HCT116 (cell line): ENCODE results near the gene AXL. TPM values are rescaled to one million over a fixed set of nuclear protein-coding genes. Genes with fewer than 3 reads are reported as not detected.

Experiments used
- ATAC-seq: fragments of 200-7000 bp; cut with Tn5 transposase; 2 replicates; pipeline ENCODE4 v1.9.1; 2020; ENCODE audit warnings: mild to moderate bottlenecking, moderate library complexity
- BruUV-seq: library from RNA; stranded (reverse); fragments of 400-500 nt; replicated peaks from 2 replicates; lab custom pipeline; 2021; lab: Mats Ljungman, UMichigan
- CTCF ChIA-PET: fragments of 300-600 bp; sonication (Branson Sonifier 250); formaldehyde crosslinking; loops from one replicate; lab custom pipeline; 2021; ENCODE audit warnings: antibody characterized with exemption; lab: Charles Lee
- POLR2A ChIA-PET: fragments of 300-600, 350-600 bp; sonication (Branson Sonifier 250); formaldehyde crosslinking; loops from one replicate; lab custom pipeline; 2021; ENCODE audit warnings: antibody characterized with exemption; lab: Charles Lee
- RAD21 ChIA-PET, 2 experiments: fragments of 300-600 bp; sonication (Branson Sonifier 250); formaldehyde crosslinking; loops; one replicate each; lab custom pipeline; 2023; ENCODE audit warnings: low total read pairs in 2 of 2; ENCODE audit not compliant: uncharacterized antibody in 2 of 2, unreplicated experiment in 2 of 2, low non-redundant PET in 1 of 2; lab: Charles Lee
- DNase-seq: peaks from one replicate; pipeline ENCODE4 v3.0.0-alpha.2; 2010; ENCODE audit warnings: low read depth, low spot score
- H2AFZ ChIP-seq: fragments of 200-600 bp; shearing (Covaris generic), sonication (generic); 2 replicates; pipeline ENCODE4 v1.6.1; 2017; ENCODE audit warnings: low read depth, mixed run types, mixed read lengths, antibody characterized with exemption, low read length; ENCODE audit not compliant: poor library complexity, severe bottlenecking
- H3K27ac ChIP-seq: 2 replicates; pipeline ENCODE4 v1.5.1; 2012; ENCODE audit warnings: low read depth, low read length
- H3K27me3 ChIP-seq: fragments of 200-600 bp; sonication (generic); 2 replicates; pipeline ENCODE4 v1.6.1; 2016; ENCODE audit warnings: mixed run types, low read length, mixed read lengths; ENCODE audit not compliant: insufficient read depth
- H3K36me3 ChIP-seq, 2 experiments: fragments of 200-500 bp in 1 of 2; fragments of 200-600 bp in 1 of 2; sonication (Bioruptor generic) in 1 of 2; sonication (generic) in 1 of 2; 2 replicates each; pipeline versions ENCODE4 v1.5.1 to v1.6.1; 2014 to 2016; ENCODE audit warnings: low read length in 2 of 2, inconsistent platforms in 1 of 2, mixed read lengths in 1 of 2, mixed run types in 1 of 2; ENCODE audit not compliant: insufficient read depth in 2 of 2, control insufficient read depth in 1 of 2
- H3K4me1 ChIP-seq, 2 experiments: fragments of 200-600 bp in 1 of 2; sonication (generic) in 1 of 2; 2 replicates each; pipeline versions ENCODE4 v1.5.1 to v1.6.1; 2012 to 2017; ENCODE audit warnings: low read length in 2 of 2, inconsistent platforms in 1 of 2, mild to moderate bottlenecking in 1 of 2, mixed read lengths in 1 of 2, mixed run types in 1 of 2, moderate library complexity in 1 of 2; ENCODE audit not compliant: insufficient read depth in 2 of 2, control insufficient read depth in 1 of 2
- H3K4me2 ChIP-seq: fragments of 200-600 bp; sonication (generic); 2 replicates; pipeline ENCODE4 v1.6.1; 2017; ENCODE audit warnings: mixed run types, low read length, mixed read lengths
- H3K4me3 ChIP-seq, 2 experiments: fragments of 200-600 bp in 1 of 2; sonication (generic) in 1 of 2; replicated peaks in 1 of 2; 2 replicates each; pipeline ENCODE4 v1.5.1; 2011 to 2016; ENCODE audit warnings: low read length in 2 of 2, control low read depth in 1 of 2, low read depth in 1 of 2, mild to moderate bottlenecking in 1 of 2, mixed read lengths in 1 of 2, mixed run types in 1 of 2
- H3K79me2 ChIP-seq: fragments of 200-600 bp; sonication (generic); 2 replicates; pipeline ENCODE4 v1.6.1; 2017; ENCODE audit warnings: mild to moderate bottlenecking, mixed run types, low read length, moderate library complexity, mixed read lengths; ENCODE audit not compliant: insufficient read depth
- H3K9ac ChIP-seq: fragments of 200-600 bp; sonication (generic); 2 replicates; pipeline ENCODE4 v1.6.1; 2016; ENCODE audit warnings: low read length, mixed read lengths
- H3K9me2 ChIP-seq: fragments of 200-600 bp; sonication (generic), shearing (Covaris generic); 2 replicates; pipeline ENCODE4 v1.6.1; 2017; ENCODE audit warnings: mixed run types, mild to moderate bottlenecking, moderate library complexity; ENCODE audit not compliant: insufficient read depth
- H3K9me3 ChIP-seq, 2 experiments: fragments of 200-500 bp in 1 of 2; fragments of 200-600 bp in 1 of 2; sonication (Bioruptor generic) in 1 of 2; sonication (generic) in 1 of 2; 2 replicates each; pipeline ENCODE4 v1.6.1; 2014 to 2017; ENCODE audit warnings: low read length in 2 of 2, mixed read lengths in 2 of 2, inconsistent platforms in 1 of 2, low read depth in 1 of 2, mild to moderate bottlenecking in 1 of 2, mixed run types in 1 of 2, moderate library complexity in 1 of 2; ENCODE audit not compliant: control insufficient read depth in 1 of 2, insufficient read depth in 1 of 2
- H4K20me1 ChIP-seq: fragments of 200-600 bp; sonication (generic), shearing (Covaris generic); 2 replicates; pipeline ENCODE4 v1.6.1; 2017; ENCODE audit warnings: mixed run types, mild to moderate bottlenecking, moderate library complexity; ENCODE audit not compliant: insufficient read depth
- ATF3 ChIP-seq: IDR thresholded peaks from 2 replicates; pipeline ENCODE4 v1.6.1; 2012
- CTCF ChIP-seq, 3 experiments: fragments of 200-600 bp in 1 of 3; sonication (generic) in 1 of 3; IDR thresholded peaks in 2 of 3; conservative IDR thresholded peaks in 1 of 3; 2 replicates each; pipeline ENCODE4 v1.5.1; 2012 to 2017; ENCODE audit warnings: low read depth in 2 of 3, low read length in 2 of 3, antibody characterized with exemption in 1 of 3, borderline replicate concordance in 1 of 3, control low read depth in 1 of 3, mild to moderate bottlenecking in 1 of 3, mixed read lengths in 1 of 3, mixed run types in 1 of 3, moderate library complexity in 1 of 3; ENCODE audit not compliant: insufficient read depth in 1 of 3
- EGR1 ChIP-seq: IDR thresholded peaks from 2 replicates; pipeline ENCODE4 v1.6.1; 2012; ENCODE audit warnings: low read depth
- EZH2 ChIP-seq: fragments of 200-600 bp; sonication (generic); IDR thresholded peaks from 2 replicates; pipeline ENCODE4 v1.6.1; 2017; ENCODE audit warnings: antibody characterized with exemption, mixed run types
- EZH2phosphoT487 ChIP-seq: fragments of 200-600 bp; IDR thresholded peaks from 2 replicates; pipeline ENCODE4 v1.6.1; 2018; ENCODE audit warnings: antibody characterized with exemption, borderline replicate concordance
- JUND ChIP-seq: IDR thresholded peaks from 2 replicates; pipeline ENCODE4 v1.6.1; 2012
- POLR2A ChIP-seq: IDR thresholded peaks from 2 replicates; pipeline ENCODE4 v1.7.0; 2011; ENCODE audit warnings: borderline replicate concordance; ENCODE audit not compliant: insufficient read depth, insufficient read length; ENCODE audit errors: extremely low read depth
- POLR2AphosphoS5 ChIP-seq: IDR thresholded peaks from 2 replicates; pipeline ENCODE4 v1.6.1; 2011; ENCODE audit warnings: mild to moderate bottlenecking, low read depth, low read length, moderate library complexity
- RAD21 ChIP-seq: IDR thresholded peaks from 2 replicates; pipeline ENCODE4 v1.6.1; 2012; ENCODE audit warnings: low read depth, mild to moderate bottlenecking
- ZFX ChIP-seq: fragments of 450-650 bp; IDR thresholded peaks from 2 replicates; pipeline ENCODE4 v1.6.1; 2017
- ZNF274 ChIP-seq: fragments of 200-500 bp; sonication (Bioruptor generic); IDR thresholded peaks from 2 replicates; pipeline ENCODE4 v1.6.1; 2014; ENCODE audit warnings: mild to moderate bottlenecking, low read depth, low read length, inconsistent platforms
- intact Hi-C: fragments of 100-400 bp; cut with micrococcal nuclease; formaldehyde crosslinking; loops from 2 replicates; pipeline ENCODE4 v1.10.0; 2022
- total RNA-seq: library from RNA; stranded (reverse); gene quantifications from one replicate; pipeline ENCODE4 v1.2.1, GENCODE V29; 2021; ENCODE audit not compliant: unreplicated experiment

The AXL gene
- total RNA-seq, 1 experiment from 2014 or later: 47.4 TPM

GRCh38 chr19:41308450-41309179, 89.6 kb downstream of the AXL start:
- peaks cover 12 to 25% of the 10 kb centered on the region in 2 experiments for H3K4me1 ChIP-seq
- peaks cover 23 to 54% of the 10 kb centered on the region in 2 experiments for H3K36me3 ChIP-seq
- DNase-seq: peak; percentile 73
- H3K9me3 ChIP-seq: no peaks in the 10 kb centered on the region
- H3K79me2 ChIP-seq: peaks cover 29% of the 10 kb centered on the region
- H2AFZ ChIP-seq: no peak overlapping the region
- CTCF ChIA-PET: interaction anchor here (0.8 to 2.2 kb wide), 15 partner anchors 8 to 334 kb away, joined by 3 to 22 read pairs (median 4); partner anchors contain the start of gene B9D2
- no TSS peak for BruUV-seq
- peak; percentile 62 for ATAC-seq
- intact Hi-C loops: loop anchor here (1.0 to 2.0 kb wide), 2 partner anchors 104 to 334 kb away; no protein-coding TSS in a partner anchor
- peak overlapping the region; percentile 95 for H3K4me2 ChIP-seq
- H3K27ac ChIP-seq: peak overlapping the region; percentile 88
- POLR2A ChIA-PET: no interaction called here
- peak; percentile 67 for TF ChIP-seq POLR2AphosphoS5
- TF ChIP-seq POLR2A: no peak
- TF ChIP-seq JUND: peak; percentile 3; the same call in 1 of the 2 replicates
- TF ChIP-seq CTCF (IDR thresholded peaks at IDR 0.05 in 2 of 3, conservative IDR thresholded peaks at IDR 0.05 in 1 of 3; ENCODE audit: borderline replicate concordance in 1 of 3, insufficient read depth in 1 of 3, low read depth in 2 of 3, low read length in 2 of 3): peak; percentile 78 to 98 (median 97); a peak in 5 of 6 replicates
- no peak for TF ChIP-seq EZH2phosphoT487
- TF ChIP-seq RAD21: peak; percentile 85
- no peak for TF ChIP-seq ZFX
- no peak for TF ChIP-seq ATF3
- TF ChIP-seq EGR1: no peak
- TF ChIP-seq ZNF274: no peak
- TF ChIP-seq EZH2: no peak
- H4K20me1 ChIP-seq: peaks cover 4% of the 10 kb centered on the region; the same call in 1 of the 2 replicates
- peak overlapping the region; percentile 84; the same call in 1 of the 2 replicates for H3K9ac ChIP-seq
- peak overlapping the region in 1 of 2 experiments; percentile 92; a peak in 3 of 4 replicates for H3K4me3 ChIP-seq
- no peaks in the 10 kb centered on the region for H3K27me3 ChIP-seq
- RAD21 ChIA-PET: interaction anchor here in 1 of 2 experiments (0.7 kb wide), 1 partner anchor 164 kb away, joined by 3 read pairs; no protein-coding TSS in a partner anchor
- no peaks in the 10 kb centered on the region for H3K9me2 ChIP-seq
